NCI-H2171 treated with DMSO at 0.1 percent for 48 hours (cell line): Measurements from ENCODE around the gene S100P.
"Not testable (repeated sequence)": the region's sequence is repeated elsewhere in the genome, so short reads cannot be mapped to it uniquely, and the experiment has no call there.

Experiments
- DNase-seq: peaks from one replicate; lab custom pipeline; 2025; lab: John Stamatoyannopoulos, UW

Gene S100P

GRCh38 chr4:6693231-6694176 lies at the start of gene S100P:
Gene S100P, plus strand, starts transcription at chr4:6693878. Its CDS starts 55 bp downstream, at chr4:6693933.
- no peak for DNase-seq

- no peak for DNase-seq
Measured at GRCh38 chr4:6644792-6645530, 48.7 kb upstream of the S100P start.

- no peak for DNase-seq
Measured at GRCh38 chr4:6647169-6647568, 46.5 kb upstream of the S100P start.

GRCh38 chr4:6647582-6648230 lies 46.0 kb upstream of the S100P start:
- no peak for DNase-seq

GRCh38 chr4:6649216-6649615 lies 44.5 kb upstream of the S100P start:
- no peak for DNase-seq

GRCh38 chr4:6654211-6654610 lies 39.5 kb upstream of the S100P start:
- not testable (repeated sequence) for DNase-seq

GRCh38 chr4:6655291-6655690 lies 38.4 kb upstream of the S100P start:
- not testable (repeated sequence) for DNase-seq

- no peak for DNase-seq
Measured at GRCh38 chr4:6655924-6656323, 37.8 kb upstream of the S100P start.

- no peak for DNase-seq
Measured at GRCh38 chr4:6657242-6658208, 36.2 kb upstream of the S100P start.

- no peak for DNase-seq
Measured at GRCh38 chr4:6658209-6658595, 35.5 kb upstream of the S100P start.

- DNase-seq, result no peak
Measured at GRCh38 chr4:6658597-6659075, 35.0 kb upstream of the S100P start.

GRCh38 chr4:6659897-6660296 lies 33.8 kb upstream of the S100P start:
- DNase-seq, result no peak

GRCh38 chr4:6660430-6660829 lies 33.2 kb upstream of the S100P start:
- DNase-seq, result no peak

- no peak for DNase-seq
Measured at GRCh38 chr4:6662591-6662990, 31.1 kb upstream of the S100P start.

GRCh38 chr4:6663596-6664393 lies 29.9 kb upstream of the S100P start:
- DNase-seq, result no peak

GRCh38 chr4:6665320-6665654 lies 28.4 kb upstream of the S100P start:
- no peak for DNase-seq

GRCh38 chr4:6668391-6668790 lies 25.3 kb upstream of the S100P start:
- DNase-seq, result no peak

GRCh38 chr4:6671648-6672047 lies 22.0 kb upstream of the S100P start:
- no peak for DNase-seq

GRCh38 chr4:6672131-6672530 lies 21.5 kb upstream of the S100P start:
- no peak for DNase-seq

GRCh38 chr4:6672541-6673190 lies 21.0 kb upstream of the S100P start:
- DNase-seq, result not testable (repeated sequence)
